ENCODE measurements around the gene CLMN.

- TF ChIP-seq RXRA (IDR thresholded peaks at IDR 0.05; ENCODE audit: insufficient read depth, low read depth, low read length) (no peak), EP300 (IDR thresholded peaks at IDR 0.05; ENCODE audit: borderline replicate concordance in 1 of 2, low read depth in 2 of 2, low read length in 2 of 2) (no peak), CTCF (IDR thresholded peaks at IDR 0.05; ENCODE audit: control extremely low read depth in 1 of 3, insufficient read depth in 1 of 3, low read depth in 1 of 3, low read length in 3 of 3) (no peak), POLR2A (IDR thresholded peaks at IDR 0.05; ENCODE audit: control extremely low read depth in 1 of 2, low read depth in 2 of 2, low read length in 2 of 2) (no peak), CBX5 (IDR thresholded peaks at IDR 0.05; ENCODE audit: low read depth, low read length) (no peak), POLR2AphosphoS5 (IDR thresholded peaks at IDR 0.05; ENCODE audit: low read depth, low read length) (no peak), MAFK (IDR thresholded peaks at IDR 0.05; ENCODE audit: low read depth, low read length) (no peak), CREB1 (IDR thresholded peaks at IDR 0.05) (no peak), JUND (IDR thresholded peaks at IDR 0.05; ENCODE audit: low read length) (no peak), TAF1 (IDR thresholded peaks at IDR 0.05; ENCODE audit: low read depth, low read length) (no peak), SP1 (IDR thresholded peaks at IDR 0.05; ENCODE audit: low read depth, low read length) (no peak), YY1 (IDR thresholded peaks at IDR 0.05; ENCODE audit: low read depth, low read length) (no peak), HDAC6 (IDR thresholded peaks at IDR 0.05; ENCODE audit: low read depth, low read length) (no peak), POU5F1 (IDR thresholded peaks at IDR 0.05; ENCODE audit: low read depth, low read length) (no peak)
These were observed 18.8 kb downstream of the CLMN start for GRCh38 chr14:95300697-95301526.

Data from H1 (cell line).